Immature natural killer cell (primary cell): ENCODE measurements around the gene RMI1. TPM values are rescaled to one million over a fixed set of nuclear protein-coding genes. Genes with fewer than 3 reads are reported as not detected.
"Not testable (repeated sequence)": the region's sequence is repeated elsewhere in the genome, so short reads cannot be mapped to it uniquely, and the experiment has no call there.

Experiments used
- DNase-seq, 3 donors: peaks; one replicate each; pipeline ENCODE4 v3.0.0; 2022; ENCODE audit warnings: mixed read lengths in 1 of 3
- H3K27ac Mint-ChIP-seq, 6 donors: one replicate each; pipeline ENCODE4 v1.8.0; 2020; ENCODE audit warnings: mixed read lengths in 6 of 6, mild to moderate bottlenecking in 5 of 6, inconsistent platforms in 4 of 6, moderate library complexity in 3 of 6
- H3K27me3 Mint-ChIP-seq, 3 donors: one replicate each; pipeline ENCODE4 v1.8.0; 2020 to 2021; ENCODE audit warnings: low read depth in 3 of 3, mild to moderate bottlenecking in 3 of 3, mixed read lengths in 3 of 3, moderate library complexity in 3 of 3, inconsistent platforms in 1 of 3
- H3K36me3 Mint-ChIP-seq, 3 donors: one replicate each; pipeline ENCODE4 v1.8.0; 2020; ENCODE audit warnings: mixed read lengths in 3 of 3, inconsistent platforms in 2 of 3, mild to moderate bottlenecking in 2 of 3
- H3K4me1 Mint-ChIP-seq, 2 donors: one replicate each; pipeline ENCODE4 v1.8.0; 2020; ENCODE audit warnings: inconsistent platforms in 2 of 2, mild to moderate bottlenecking in 2 of 2, mixed read lengths in 2 of 2, moderate library complexity in 1 of 2
- H3K4me3 Mint-ChIP-seq, 5 donors: one replicate each; pipeline ENCODE4 v1.8.0; 2020; ENCODE audit warnings: mild to moderate bottlenecking in 5 of 5, mixed read lengths in 5 of 5, inconsistent platforms in 3 of 5, moderate library complexity in 3 of 5
- H3K9me3 Mint-ChIP-seq, 6 donors: one replicate each; pipeline ENCODE4 v1.8.0; 2020; ENCODE audit warnings: mild to moderate bottlenecking in 6 of 6, mixed read lengths in 6 of 6, inconsistent platforms in 4 of 6, moderate library complexity in 3 of 6
- polyA plus RNA-seq, 3 donors: library from polyadenylated mRNA; unstranded; fragments of 300-500 nt; fragmentation: Illumina TruSeq; gene quantifications; one replicate each; pipeline ENCODE4 v1.2.3, GENCODE V29; 2021

Gene RMI1
- polyA plus RNA-seq, result 1 to 10 TPM; 4.5 to 7.4 (median 4.9) TPM

DNA sequence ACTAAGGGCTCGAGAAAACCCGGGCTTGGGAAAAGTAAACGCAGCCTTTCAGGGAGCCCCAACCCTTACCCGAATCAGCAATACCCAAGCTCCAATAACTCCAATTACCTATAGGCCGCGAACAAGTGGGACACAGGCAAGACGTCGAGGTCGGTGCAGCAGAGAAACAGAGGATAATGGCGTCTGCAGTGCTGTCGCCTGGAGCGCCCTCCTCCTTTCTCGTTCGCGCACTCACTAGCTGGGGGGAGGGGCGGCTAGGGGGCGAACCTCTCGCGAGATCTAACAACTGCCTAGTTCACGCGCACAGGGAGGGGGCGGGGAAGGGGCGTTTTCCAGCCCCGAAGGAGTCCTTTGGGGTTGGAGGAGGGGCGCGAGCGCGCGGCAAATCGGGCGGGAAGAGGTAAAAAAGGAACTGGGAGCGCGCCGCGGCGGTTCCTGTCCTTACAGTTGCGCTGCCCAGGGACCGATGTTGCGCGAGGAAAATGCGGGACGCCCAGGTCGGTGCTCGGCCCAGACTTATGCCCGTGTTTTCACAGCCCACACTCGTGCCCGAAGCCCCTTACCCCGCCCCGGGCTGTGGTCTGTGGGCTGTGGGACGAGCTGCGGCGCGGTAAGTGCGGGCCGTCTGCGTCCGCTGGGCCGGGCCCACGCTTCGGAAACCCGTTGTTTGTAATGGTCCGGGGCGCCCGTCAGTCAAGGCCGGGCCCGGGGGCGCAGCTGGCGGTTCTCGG lies at the start of gene RMI1:
RMI1 (plus strand) TSS at position 411 of the 731 bp plus-strand sequence. CDS start 20,182 bp downstream, outside the sequence.
- Mint-ChIP-seq H3K27ac (peak within 1 kb of the TSS; percentile 97 to 100 (median 98)), H3K4me3 (peak within 1 kb of the TSS; percentile 93 to 100 (median 95)), H3K27me3 (peaks cover 19 to 29% (median 25%) of the 10 kb centered on the region in 3 donors), H3K36me3 (peaks cover 11 to 27% (median 11%) of the 10 kb centered on the region in 3 donors), H3K4me1 (peaks cover 46 to 61% of the 10 kb centered on the region in 2 donors), H3K9me3 (no peaks in the 10 kb centered on the region)
- DNase-seq, result peak; percentile 98 to 99 (median 99)

DNA sequence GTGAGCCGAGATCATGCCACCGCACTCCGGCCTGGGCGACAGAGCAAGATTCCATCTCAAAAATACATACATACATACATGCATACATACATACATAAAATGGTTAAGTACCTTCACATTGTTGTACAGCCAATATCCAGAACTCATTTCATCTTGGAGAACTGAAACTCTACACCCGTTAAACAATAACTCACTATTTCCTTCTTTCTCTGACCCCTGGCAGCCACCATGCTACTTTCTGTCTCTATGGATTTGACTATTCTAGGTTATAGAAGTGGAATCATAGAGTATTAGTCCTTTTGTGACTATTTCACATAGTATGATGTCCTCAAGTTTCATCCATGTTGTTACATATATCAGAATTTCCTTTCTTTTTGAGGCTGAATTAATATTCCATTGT lies 49.7 kb upstream of the RMI1 start:
- DNase-seq, result no peak
- Mint-ChIP-seq H3K27ac (no peak overlapping the region), H3K36me3 (no peaks in the 10 kb centered on the region), H3K27me3 (no peaks in the 10 kb centered on the region), H3K4me3 (no peak overlapping the region), H3K9me3 (no peaks in the 10 kb centered on the region), H3K4me1 (no peaks in the 10 kb centered on the region)

DNA sequence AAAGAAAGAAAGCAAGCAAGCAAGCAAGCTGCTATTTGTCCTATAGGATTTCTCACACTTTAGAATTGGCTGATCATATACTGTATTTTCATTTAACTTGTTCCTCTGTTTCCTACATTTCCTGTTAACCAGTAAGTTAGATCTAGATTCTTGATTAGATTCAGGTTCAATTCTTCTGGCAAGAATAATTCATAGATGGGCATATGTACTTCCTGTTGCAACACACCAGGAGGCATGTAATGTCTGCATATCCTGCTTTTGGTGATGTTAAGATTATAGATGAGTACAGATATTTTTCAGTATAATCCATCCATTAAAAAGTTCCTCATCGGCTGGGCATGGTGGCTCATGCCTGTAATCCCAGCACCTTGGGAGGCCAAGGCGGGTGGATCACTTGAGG lies 48.6 kb upstream of the RMI1 start:
- no peaks in the 10 kb centered on the region for H3K36me3 Mint-ChIP-seq
- no peak overlapping the region for H3K27ac Mint-ChIP-seq
- no peaks in the 10 kb centered on the region for H3K9me3 Mint-ChIP-seq
- no peak for DNase-seq
- no peaks in the 10 kb centered on the region for H3K27me3 Mint-ChIP-seq
- H3K4me1 Mint-ChIP-seq, result no peaks in the 10 kb centered on the region
- no peak overlapping the region for H3K4me3 Mint-ChIP-seq

DNA sequence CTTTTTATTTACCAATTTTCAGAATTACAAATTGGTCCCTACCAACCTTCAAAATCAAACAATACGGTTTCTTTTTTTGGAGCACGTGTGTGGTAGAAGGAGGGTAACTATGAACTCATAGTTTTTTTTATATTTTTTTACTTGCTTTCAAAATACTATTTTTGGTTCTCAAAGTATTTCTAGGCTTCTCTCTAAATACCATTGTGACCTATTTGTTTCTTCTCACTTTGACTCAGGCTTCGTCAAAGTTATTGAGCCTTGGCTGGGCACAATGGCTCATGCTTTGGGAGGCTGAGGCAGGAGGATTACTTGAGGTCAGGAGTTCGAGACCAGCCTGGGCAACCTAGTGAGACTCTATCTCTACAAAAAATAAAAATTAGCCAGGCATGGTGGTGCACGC lies 47.8 kb upstream of the RMI1 start:
- no peak for DNase-seq
- H3K9me3 Mint-ChIP-seq, result no peaks in the 10 kb centered on the region
- H3K4me1 Mint-ChIP-seq, result no peaks in the 10 kb centered on the region
- H3K27ac Mint-ChIP-seq, result no peak overlapping the region
- peaks cover 1 to 2% (median 2%) of the 10 kb centered on the region in 3 donors for H3K36me3 Mint-ChIP-seq
- no peak overlapping the region for H3K4me3 Mint-ChIP-seq
- H3K27me3 Mint-ChIP-seq, result peaks cover 0 to under 1% (median 0%) of the 10 kb centered on the region in 3 donors

DNA sequence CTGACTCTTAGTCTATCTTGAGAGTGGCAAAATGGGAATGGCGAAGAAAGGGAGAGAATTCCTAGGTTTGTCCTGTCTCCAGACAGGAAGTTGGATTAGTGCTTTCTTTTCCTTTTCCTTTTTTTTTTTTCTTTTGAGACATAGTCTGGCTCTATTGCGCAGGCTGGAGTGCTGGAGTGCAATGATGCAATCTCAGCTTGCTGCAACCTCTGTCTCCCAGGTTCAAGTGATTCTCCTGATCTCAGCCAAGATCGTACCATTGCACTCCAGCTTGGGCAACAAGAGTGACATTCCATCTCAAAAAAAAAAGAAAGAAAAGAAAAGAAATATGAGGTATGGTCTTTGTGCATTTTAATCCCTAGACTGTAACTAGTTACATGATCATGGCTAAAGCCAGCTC lies 46.8 kb upstream of the RMI1 start:
- Mint-ChIP-seq H3K4me3 (no peak overlapping the region), H3K27me3 (peaks cover 0 to 1% (median 0%) of the 10 kb centered on the region in 3 donors), H3K36me3 (peaks cover 4 to 5% (median 4%) of the 10 kb centered on the region in 3 donors), H3K9me3 (no peaks in the 10 kb centered on the region), H3K4me1 (no peaks in the 10 kb centered on the region), H3K27ac (no peak overlapping the region)
- DNase-seq, result no peak

DNA sequence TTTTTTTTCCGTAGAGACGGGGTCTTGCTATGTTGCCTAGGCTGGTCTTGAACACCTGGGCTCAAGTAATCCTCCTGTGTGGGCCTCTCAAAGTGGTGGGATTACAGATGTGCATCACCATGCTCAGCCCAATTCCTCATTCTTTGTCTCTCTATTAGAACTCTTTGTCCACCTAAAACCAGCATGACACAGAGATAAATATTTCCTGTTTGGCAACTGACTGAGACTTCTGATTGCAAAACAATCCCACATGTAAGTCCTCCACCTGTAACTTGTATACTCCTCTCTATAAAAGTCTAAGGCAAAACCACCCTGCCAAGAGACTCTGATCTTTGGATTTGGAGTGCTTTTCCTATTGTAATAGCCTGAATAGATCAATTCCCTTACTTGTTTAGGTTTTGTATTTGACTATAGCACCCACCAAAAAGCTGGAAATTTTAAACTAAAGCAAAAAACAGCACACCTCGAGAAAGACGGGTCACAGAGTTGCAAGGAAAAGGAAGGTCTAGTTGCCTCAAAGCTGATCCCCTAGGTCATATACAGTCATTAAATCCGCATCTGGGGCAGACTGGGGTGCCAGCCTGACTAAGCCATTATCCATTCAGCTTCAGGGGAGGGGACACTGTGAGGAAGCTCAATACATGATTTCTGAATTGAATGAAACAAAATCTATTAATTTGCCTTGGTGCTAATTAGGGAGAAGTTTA lies 45.9 kb upstream of the RMI1 start:
- no peaks in the 10 kb centered on the region for H3K9me3 Mint-ChIP-seq
- peaks cover 5 to 9% (median 9%) of the 10 kb centered on the region in 3 donors for H3K36me3 Mint-ChIP-seq
- H3K4me1 Mint-ChIP-seq, result no peaks in the 10 kb centered on the region
- no peak overlapping the region for H3K4me3 Mint-ChIP-seq
- H3K27ac Mint-ChIP-seq, result no peak overlapping the region
- DNase-seq, result no peak
- H3K27me3 Mint-ChIP-seq, result peaks cover 0 to 1% (median 0%) of the 10 kb centered on the region in 3 donors

DNA sequence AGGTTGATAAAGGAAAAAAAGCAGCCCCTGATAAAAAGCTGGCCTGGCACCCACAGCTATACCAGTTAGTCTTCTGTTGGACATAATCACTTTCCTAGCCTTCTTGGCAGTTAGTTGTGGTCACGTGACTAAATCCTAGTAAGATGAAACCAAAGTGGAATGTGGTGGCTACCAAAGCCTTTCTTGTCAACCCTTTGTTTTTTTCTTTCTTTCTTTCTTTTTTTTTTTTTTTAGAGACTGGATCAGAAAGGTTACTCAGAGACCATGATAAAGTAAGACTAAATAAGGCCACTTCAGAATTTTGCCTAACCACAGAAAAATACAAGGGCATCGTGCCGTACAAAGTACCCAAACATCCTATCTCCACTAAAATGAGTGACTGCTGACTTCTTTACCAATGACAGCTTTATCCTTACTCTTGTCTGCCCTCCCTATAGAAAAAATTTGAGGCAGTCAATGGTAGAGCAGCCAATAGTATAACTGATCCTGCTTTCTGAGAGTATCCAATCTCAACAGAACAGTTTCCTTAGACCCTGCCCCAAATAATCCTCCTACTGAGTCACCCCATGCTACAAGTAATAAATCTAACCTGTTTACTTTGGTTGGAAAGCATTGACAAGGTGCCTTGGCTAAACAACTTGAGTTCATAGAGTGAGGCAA lies 45.2 kb upstream of the RMI1 start:
- no peaks in the 10 kb centered on the region for H3K9me3 Mint-ChIP-seq
- peaks cover 5 to 11% (median 9%) of the 10 kb centered on the region in 3 donors for H3K36me3 Mint-ChIP-seq
- no peak overlapping the region for H3K4me3 Mint-ChIP-seq
- no peak for DNase-seq
- no peak overlapping the region for H3K27ac Mint-ChIP-seq
- H3K27me3 Mint-ChIP-seq, result peaks cover 0 to 1% (median 0%) of the 10 kb centered on the region in 3 donors
- no peaks in the 10 kb centered on the region for H3K4me1 Mint-ChIP-seq

DNA sequence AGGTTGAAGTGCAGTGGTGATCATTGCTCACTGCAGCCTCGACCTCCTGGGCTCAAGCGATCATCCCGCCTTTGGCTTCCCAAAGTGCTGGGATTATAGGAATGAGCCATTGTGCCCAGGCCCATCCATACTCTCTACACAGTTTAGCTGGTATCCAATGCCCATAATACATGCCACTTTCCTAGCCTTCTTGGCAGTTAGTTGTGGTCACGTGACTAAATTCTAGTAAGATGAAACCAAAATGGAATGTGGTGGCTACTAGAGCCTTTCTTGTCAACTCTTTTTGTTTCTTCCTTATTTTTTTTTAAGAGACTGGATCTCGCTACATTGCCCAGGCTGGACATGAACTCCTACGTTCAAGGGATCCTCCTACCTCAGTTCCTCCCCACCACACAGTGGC lies 44.1 kb upstream of the RMI1 start:
- Mint-ChIP-seq H3K9me3 (no peaks in the 10 kb centered on the region), H3K27ac (no peak overlapping the region), H3K4me1 (no peaks in the 10 kb centered on the region), H3K4me3 (no peak overlapping the region), H3K36me3 (peaks cover 11 to 22% (median 14%) of the 10 kb centered on the region in 3 donors), H3K27me3 (peaks cover 0 to 1% (median 0%) of the 10 kb centered on the region in 3 donors)
- DNase-seq, result no peak

DNA sequence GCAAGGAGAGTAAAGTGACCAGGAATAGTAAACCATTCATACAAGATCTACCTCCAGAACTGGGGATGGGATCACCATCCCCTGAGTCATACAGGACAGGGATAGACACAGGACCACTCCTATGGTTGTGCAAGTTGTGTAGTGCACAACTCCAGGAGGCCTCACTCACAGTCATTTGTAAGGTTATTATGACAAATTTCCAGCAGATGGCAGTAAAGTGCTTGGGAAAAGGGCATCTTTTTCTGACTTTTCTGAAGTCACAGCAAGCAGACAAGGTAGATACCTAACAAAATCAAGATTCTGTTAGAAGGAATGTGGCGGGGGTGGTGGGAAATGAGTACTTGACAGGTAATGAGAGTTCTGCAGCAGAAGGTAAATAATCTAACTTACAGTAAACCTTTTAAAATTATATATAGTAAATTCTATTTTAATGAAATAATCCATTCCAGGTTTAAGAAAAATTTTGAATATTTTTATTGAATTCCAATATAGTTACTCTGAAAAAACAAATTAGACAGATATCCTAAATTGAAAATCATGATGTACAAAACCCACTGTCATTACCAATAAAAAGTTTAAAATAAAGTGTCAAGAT lies 42.6 kb upstream of the RMI1 start:
- DNase-seq, result peak; percentile 55 to 61 (median 60)
- Mint-ChIP-seq H3K27me3 (peaks cover 0 to 1% (median 0%) of the 10 kb centered on the region in 3 donors), H3K4me3 (no peak overlapping the region), H3K4me1 (no peaks in the 10 kb centered on the region), H3K36me3 (peaks cover 15 to 35% (median 18%) of the 10 kb centered on the region in 3 donors), H3K9me3 (no peaks in the 10 kb centered on the region), H3K27ac (no peak overlapping the region)

DNA sequence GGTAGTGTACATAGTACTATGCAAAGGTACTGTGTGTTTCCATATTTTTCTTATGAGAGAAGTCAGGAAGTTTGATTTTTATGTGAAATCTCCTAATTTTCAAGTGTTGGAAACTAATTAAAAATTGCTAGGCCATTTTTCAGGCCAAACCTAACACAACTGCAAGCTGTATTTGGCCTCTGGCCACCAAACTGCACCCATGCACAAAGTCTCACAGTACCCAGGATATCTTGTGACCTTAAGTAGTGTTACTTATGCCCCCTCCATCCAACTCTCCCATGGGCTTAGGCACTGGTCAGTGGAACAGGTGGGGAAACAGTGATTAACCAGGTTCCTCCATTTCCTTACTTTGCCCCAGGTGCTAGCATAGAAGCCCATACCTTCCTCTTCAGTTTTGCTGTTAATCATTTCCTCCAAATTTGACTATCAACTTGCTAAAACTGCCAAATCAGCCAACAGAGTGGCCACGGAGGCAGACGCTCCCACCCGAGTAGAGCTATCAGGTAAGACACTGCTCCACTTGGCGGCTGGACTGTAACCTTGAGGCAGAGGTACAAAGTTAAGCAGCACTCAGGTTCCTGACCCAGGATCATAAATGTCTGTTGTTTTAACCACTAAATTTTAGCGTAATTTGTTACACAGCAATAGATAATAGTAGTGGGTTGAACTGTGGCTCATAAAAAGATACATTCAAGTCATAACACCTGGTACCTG lies 39.9 kb upstream of the RMI1 start:
- Mint-ChIP-seq H3K27me3 (peaks cover 0 to 1% (median 0%) of the 10 kb centered on the region in 3 donors), H3K9me3 (no peaks in the 10 kb centered on the region), H3K4me1 (no peaks in the 10 kb centered on the region), H3K36me3 (peaks cover 21 to 45% (median 23%) of the 10 kb centered on the region in 3 donors), H3K27ac (no peak overlapping the region), H3K4me3 (no peak overlapping the region)
- no peak for DNase-seq

DNA sequence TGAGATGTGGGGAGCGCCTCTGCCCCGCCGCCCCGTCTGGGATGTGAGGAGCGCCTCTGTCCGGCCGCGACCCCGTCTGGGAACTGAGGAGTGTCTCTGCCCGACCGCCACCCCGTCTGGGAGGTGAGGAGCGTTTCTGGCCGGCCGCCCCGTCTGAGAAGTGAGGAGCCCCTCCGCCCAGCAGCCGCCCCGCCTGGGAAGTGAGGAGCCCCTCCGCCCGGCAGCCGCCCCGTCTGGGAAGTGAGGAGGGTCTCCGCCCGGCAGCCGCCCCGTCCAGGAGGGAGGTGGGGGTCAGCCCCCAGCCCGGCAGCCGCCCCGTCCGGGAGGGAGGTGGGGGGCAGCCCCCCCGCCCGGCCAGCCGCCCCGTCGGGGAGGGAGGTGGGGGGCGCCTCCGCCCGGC lies 32.5 kb upstream of the RMI1 start:
- not testable (repeated sequence) for H3K9me3 Mint-ChIP-seq, DNase-seq, H3K27me3 Mint-ChIP-seq, H3K4me1 Mint-ChIP-seq, H3K27ac Mint-ChIP-seq, H3K4me3 Mint-ChIP-seq
- peaks cover 6 to 15% (median 13%) of the 10 kb centered on the region in 3 donors for H3K36me3 Mint-ChIP-seq

DNA sequence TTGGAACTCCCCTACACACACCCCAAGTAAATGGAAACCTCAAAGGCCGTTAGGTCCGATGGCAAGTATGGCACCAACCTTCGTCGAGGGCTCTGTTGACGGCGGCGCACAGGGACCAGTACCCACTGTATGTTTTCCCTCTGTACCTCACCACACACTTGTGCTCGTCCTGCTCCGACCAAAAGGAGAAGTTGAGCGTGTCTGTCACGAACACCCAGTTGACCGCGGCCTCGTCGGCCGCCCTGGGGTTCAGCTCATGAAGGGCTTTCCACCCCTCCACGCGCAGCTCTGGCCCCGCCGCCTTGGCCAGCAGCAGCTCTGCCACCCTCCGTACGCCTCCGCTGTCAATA lies 24.5 kb upstream of the RMI1 start:
- peak in 1 of 3 donors; percentile 33 for DNase-seq
- Mint-ChIP-seq H3K4me3 (peak overlapping the region; percentile 97 to 99 (median 98)), H3K4me1 (peaks cover 23% of the 10 kb centered on the region in 2 donors), H3K36me3 (no peaks in the 10 kb centered on the region), H3K27ac (peak overlapping the region; percentile 82 to 94 (median 92)), H3K27me3 (peaks cover 0 to 5% (median 3%) of the 10 kb centered on the region in 3 donors), H3K9me3 (no peaks in the 10 kb centered on the region)
